GM23338 (cell line): ENCODE data around the gene PIAS1. TPM values are rescaled to one million over a fixed set of nuclear protein-coding genes. Genes with fewer than 3 reads are reported as not detected.

Source experiments
- ATAC-seq: fragments of 200-7000 bp; cut with Tn5 transposase; 3 replicates; pipeline ENCODE4 v1.9.1; 2020
- DNase-seq: peaks from one replicate; pipeline ENCODE4 v3.0.0-alpha.2; 2015; ENCODE audit warnings: low spot score
- H2AFZ ChIP-seq: fragments of 200-600 bp; sonication (generic); 2 replicates; pipeline ENCODE4 v1.8.0; 2016; ENCODE audit warnings: antibody characterized with exemption, mild to moderate bottlenecking, moderate library complexity
- H3F3A ChIP-seq: fragments of 200-600 bp; sonication (generic); replicated peaks from 2 replicates; pipeline ENCODE4 v1.8.0; 2017; ENCODE audit warnings: antibody characterized with exemption, mixed run types, low read depth
- H3K27ac ChIP-seq: fragments of 200-600 bp; sonication (generic); 2 replicates; pipeline ENCODE4 v1.6.1; 2016; ENCODE audit warnings: low read depth
- H3K27me3 ChIP-seq: fragments of 200-600 bp; sonication (generic); 2 replicates; pipeline ENCODE4 v1.8.0; 2016; ENCODE audit warnings: mild to moderate bottlenecking, mixed run types, moderate library complexity; ENCODE audit not compliant: insufficient read depth
- H3K36me3 ChIP-seq: fragments of 200-600 bp; sonication (generic); 2 replicates; pipeline ENCODE4 v1.8.0; 2016; ENCODE audit warnings: mild to moderate bottlenecking; ENCODE audit not compliant: insufficient read depth
- H3K4me1 ChIP-seq: fragments of 200-600 bp; sonication (generic); 2 replicates; pipeline ENCODE4 v1.8.0; 2016; ENCODE audit warnings: mild to moderate bottlenecking, moderate library complexity; ENCODE audit not compliant: insufficient read depth
- H3K4me2 ChIP-seq: fragments of 200-600 bp; sonication (generic); 2 replicates; pipeline ENCODE4 v1.7.1; 2017; ENCODE audit warnings: mixed run types
- H3K4me3 ChIP-seq: fragments of 200-600 bp; sonication (generic); 2 replicates; pipeline ENCODE4 v1.6.1; 2016; ENCODE audit warnings: mixed run types
- H3K79me2 ChIP-seq: fragments of 200-600 bp; sonication (generic); replicated peaks from 2 replicates; pipeline ENCODE4 v1.8.0; 2017; ENCODE audit warnings: mild to moderate bottlenecking; ENCODE audit not compliant: insufficient read depth
- H3K9me2 ChIP-seq: fragments of 200-600 bp; sonication (generic); 2 replicates; pipeline ENCODE4 v1.8.0; 2017; ENCODE audit not compliant: insufficient read depth
- H4K20me1 ChIP-seq: fragments of 200-600 bp; sonication (generic); replicated peaks from 2 replicates; pipeline ENCODE4 v1.8.0; 2017; ENCODE audit warnings: mild to moderate bottlenecking; ENCODE audit not compliant: insufficient read depth
- H3K27ac Mint-ChIP-seq: 2 replicates; pipeline ENCODE4 v1.8.0; 2020; ENCODE audit warnings: inconsistent platforms, mild to moderate bottlenecking, moderate library complexity, mixed read lengths
- H3K27me3 Mint-ChIP-seq: 3 replicates; pipeline ENCODE4 v1.8.0; 2022; ENCODE audit warnings: low read depth, mild to moderate bottlenecking, moderate library complexity, mixed read lengths, inconsistent platforms; ENCODE audit not compliant: insufficient read depth, poor library complexity
- H3K36me3 Mint-ChIP-seq: 3 replicates; pipeline ENCODE4 v1.8.0; 2021; ENCODE audit warnings: low read depth, mild to moderate bottlenecking, inconsistent platforms, moderate library complexity, mixed read lengths
- H3K4me1 Mint-ChIP-seq: 3 replicates; pipeline ENCODE4 v1.8.0; 2020; ENCODE audit warnings: mild to moderate bottlenecking, inconsistent platforms, mixed read lengths
- H3K4me3 Mint-ChIP-seq: 3 replicates; pipeline ENCODE4 v1.8.0; 2021; ENCODE audit warnings: moderate library complexity, mild to moderate bottlenecking, inconsistent platforms, mixed read lengths
- H3K9me3 Mint-ChIP-seq: 3 replicates; pipeline ENCODE4 v1.8.0; 2020; ENCODE audit warnings: moderate library complexity, mild to moderate bottlenecking, inconsistent platforms, mixed read lengths
- CREB1 ChIP-seq: fragments of 250-450 bp; sonication (Bioruptor Pico); IDR thresholded peaks from 2 replicates; pipeline ENCODE4 v1.5.0; 2020; ENCODE audit warnings: low read depth, mild to moderate bottlenecking, moderate library complexity
- CTCF ChIP-seq, 2 experiments: fragments of 200-600 bp in 1 of 2; sonication (generic) in 1 of 2; conservative IDR thresholded peaks; 2 replicates each; pipeline versions ENCODE4 v1.5.1 to v1.6.1; 2016 to 2017; ENCODE audit warnings: antibody characterized with exemption in 2 of 2, low read depth in 2 of 2, mild to moderate bottlenecking in 2 of 2, moderate library complexity in 1 of 2
- ETS1 ChIP-seq: IDR thresholded peaks from 2 replicates; pipeline ENCODE4 v1.6.1; 2016; ENCODE audit warnings: antibody characterized with exemption
- EZH2 ChIP-seq: fragments of 200-600 bp; sonication (generic); IDR thresholded peaks from one replicate; pipeline ENCODE4 v1.8.0; 2017; ENCODE audit warnings: antibody characterized with exemption, mild to moderate bottlenecking, low read depth; ENCODE audit not compliant: unreplicated experiment
- EZH2phosphoT487 ChIP-seq: fragments of 200-600 bp; sonication (generic); IDR thresholded peaks from one replicate; pipeline ENCODE4 v1.8.1; 2018; ENCODE audit warnings: antibody characterized with exemption; ENCODE audit not compliant: unreplicated experiment
- JUNB ChIP-seq: IDR thresholded peaks from one replicate; pipeline ENCODE4 v1.6.1; 2016; ENCODE audit warnings: antibody characterized with exemption; ENCODE audit not compliant: unreplicated experiment
- NANOG ChIP-seq: IDR thresholded peaks from 2 replicates; pipeline ENCODE4 v1.6.1; 2016; ENCODE audit warnings: antibody characterized with exemption, borderline replicate concordance
- POLR2AphosphoS5 ChIP-seq: IDR thresholded peaks from 2 replicates; pipeline ENCODE4 v1.6.1; 2016; ENCODE audit warnings: antibody characterized with exemption, low read depth
- REST ChIP-seq: IDR thresholded peaks from one replicate; pipeline ENCODE4 v1.6.1; 2018; ENCODE audit warnings: antibody characterized with exemption; ENCODE audit not compliant: unreplicated experiment
- ZNF114 ChIP-seq: fragments of 250-450 bp; sonication (Bioruptor Pico); IDR thresholded peaks from 2 replicates; pipeline ENCODE4 v1.5.0; 2020; ENCODE audit warnings: mild to moderate bottlenecking, moderate library complexity
- ZNF331 ChIP-seq: fragments of 250-450 bp; sonication (Bioruptor Pico); IDR thresholded peaks from 2 replicates; pipeline ENCODE4 v1.5.0; 2020; ENCODE audit warnings: low read depth, mild to moderate bottlenecking, moderate library complexity
- ZNF462 ChIP-seq: fragments of 250-450 bp; sonication (Bioruptor Pico); IDR thresholded peaks from 2 replicates; pipeline ENCODE4 v1.5.0; 2020; ENCODE audit warnings: mild to moderate bottlenecking, moderate library complexity
- polyA plus RNA-seq: library from polyadenylated mRNA; unstranded; fragments of >200 nt; fragmentation: Nextera tagmentation; extraction: Ambion mirVana; gene quantifications from 2 replicates; pipeline ENCODE4 v1.2.1, GENCODE V29; 2016
- total RNA-seq: library from RNA; depleted of rRNA; stranded (reverse); fragments of >200 nt; shearing (Covaris generic); gene quantifications from 2 replicates; pipeline ENCODE4 v1.2.3, GENCODE V29; 2014

The PIAS1 gene
- total and polyA plus RNA-seq, 2 experiments from 2014 or later, result 30.7 to 32.1 TPM

DNA sequence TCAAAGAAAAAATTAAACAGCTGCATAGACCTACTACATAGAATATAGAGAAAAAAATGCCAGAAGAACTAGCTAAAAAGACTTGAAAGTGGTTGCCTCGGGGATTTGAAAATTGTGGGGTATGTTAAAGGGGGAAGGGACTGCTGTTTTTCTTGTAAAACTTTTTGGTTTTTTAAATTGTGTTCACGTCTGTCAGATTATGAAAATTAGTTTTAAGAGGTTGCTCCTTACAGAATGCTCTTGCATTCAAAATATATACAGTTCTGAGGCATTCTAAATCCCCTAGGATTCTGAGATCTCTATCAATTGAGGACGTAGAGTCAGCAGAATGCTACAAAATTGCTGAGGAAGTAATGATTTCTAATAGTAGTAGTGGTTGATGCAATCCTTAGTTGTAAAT is 28.6 kb downstream of the PIAS1 start (continued):
- TF ChIP-seq ZNF462 (CRISPR knock-in tag), result no peak

DNA sequence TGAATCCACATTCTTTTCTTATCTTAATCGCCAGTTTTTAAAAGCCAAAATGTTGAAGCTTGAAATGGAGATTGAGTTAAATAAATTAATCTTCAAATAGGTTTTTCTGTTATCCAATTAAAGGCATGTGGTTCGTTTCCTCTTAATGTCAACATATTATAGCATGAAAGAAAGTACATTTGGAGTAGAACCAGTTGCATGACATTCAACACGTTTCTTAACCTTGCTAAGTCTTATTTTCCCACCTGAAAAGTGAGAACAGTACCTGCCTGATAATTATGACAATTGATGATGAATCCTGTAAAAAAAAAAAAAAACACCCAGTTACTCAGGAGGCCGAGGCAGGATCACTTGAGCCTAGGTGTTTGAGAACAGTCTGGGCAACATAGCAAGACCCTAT is 29.3 kb downstream of the PIAS1 start:
- H3K4me3 Mint-ChIP-seq, result no peak overlapping the region
- H3K27me3 Mint-ChIP-seq, result no peaks in the 10 kb centered on the region
- DNase-seq (no peak), ATAC-seq (no peak)
- no peaks in the 10 kb centered on the region for H3K36me3 ChIP-seq
- no peaks in the 10 kb centered on the region for H3K9me2 ChIP-seq
- peaks cover 12% of the 10 kb centered on the region; the same call in 1 of the 2 replicates for H3K4me1 ChIP-seq
- H4K20me1 ChIP-seq, result peaks cover 6% of the 10 kb centered on the region; the same call in 1 of the 2 replicates
- no peak overlapping the region; the same call in 1 of the 2 replicates for H3K27ac Mint-ChIP-seq
- H3F3A ChIP-seq, result no peaks in the 10 kb centered on the region
- no peak overlapping the region for H3K4me2 ChIP-seq
- H3K27ac ChIP-seq, result no peak overlapping the region
- H3K36me3 Mint-ChIP-seq, result peaks cover 3% of the 10 kb centered on the region; the same call in 2 of the 3 replicates
- H3K4me1 Mint-ChIP-seq, result peaks cover 42% of the 10 kb centered on the region
- H3K27me3 ChIP-seq, result no peaks in the 10 kb centered on the region
- peaks cover 79% of the 10 kb centered on the region for H3K79me2 ChIP-seq
- no peak overlapping the region for H2AFZ ChIP-seq
- no peaks in the 10 kb centered on the region for H3K9me3 Mint-ChIP-seq
- no peak overlapping the region for H3K4me3 ChIP-seq
- TF ChIP-seq CTCF (conservative IDR thresholded peaks at IDR 0.05; ENCODE audit: low read depth in 2 of 2), result no peak
- TF ChIP-seq CREB1 (CRISPR knock-in tag), result no peak
- no peak for TF ChIP-seq JUNB
- no peak for TF ChIP-seq ZNF114
- TF ChIP-seq ETS1, result no peak
- TF ChIP-seq REST, result no peak
- no peak for TF ChIP-seq EZH2
- no peak for TF ChIP-seq NANOG
- TF ChIP-seq EZH2phosphoT487, result no peak
- no peak for TF ChIP-seq ZNF331
- no peak for TF ChIP-seq POLR2AphosphoS5
